ACC112 (cell line): ENCODE data around the gene GALNT7.
A peak's percentile ranks its signal among the peaks of the same experiment; 100 is the strongest.

Experiments
- H2AFZ ChIP-seq: fragments of 200-600 bp; sonication (generic); one replicate; pipeline ENCODE4 v1.6.0; 2017; ENCODE audit warnings: antibody characterized with exemption, low read length; ENCODE audit not compliant: unreplicated experiment
- H3K27ac ChIP-seq: fragments of 200-600 bp; sonication (generic); 2 replicates; pipeline ENCODE4 v1.5.1; 2014; ENCODE audit warnings: low read depth, mild to moderate bottlenecking, antibody characterized with exemption, low read length, moderate library complexity
- H3K27me3 ChIP-seq: fragments of 200-600 bp; sonication (generic); 2 replicates; pipeline ENCODE4 v1.6.1; 2014; ENCODE audit warnings: mild to moderate bottlenecking, antibody characterized with exemption, low read length, moderate library complexity, mixed read lengths; ENCODE audit not compliant: insufficient read depth
- H3K36me3 ChIP-seq: fragments of 200-600 bp; sonication (generic); 2 replicates; pipeline ENCODE4 v1.6.1; 2016; ENCODE audit warnings: mild to moderate bottlenecking, antibody characterized with exemption, low read length, moderate library complexity, mixed read lengths; ENCODE audit not compliant: insufficient read depth
- H3K4me1 ChIP-seq: fragments of 200-600 bp; sonication (generic); one replicate; pipeline ENCODE4 v1.6.1; 2016; ENCODE audit warnings: low read length, mixed read lengths; ENCODE audit not compliant: insufficient read depth, unreplicated experiment, control insufficient read depth
- H3K4me3 ChIP-seq: fragments of 200-600 bp; sonication (generic); 2 replicates; pipeline ENCODE4 v1.5.1; 2014; ENCODE audit warnings: mild to moderate bottlenecking, low read depth, low read length
- H3K79me2 ChIP-seq: fragments of 200-600 bp; sonication (generic); one replicate; pipeline ENCODE4 v1.6.0; 2016; ENCODE audit warnings: low read length; ENCODE audit not compliant: control insufficient read depth, unreplicated experiment, insufficient read depth

The GALNT7 gene

DNA sequence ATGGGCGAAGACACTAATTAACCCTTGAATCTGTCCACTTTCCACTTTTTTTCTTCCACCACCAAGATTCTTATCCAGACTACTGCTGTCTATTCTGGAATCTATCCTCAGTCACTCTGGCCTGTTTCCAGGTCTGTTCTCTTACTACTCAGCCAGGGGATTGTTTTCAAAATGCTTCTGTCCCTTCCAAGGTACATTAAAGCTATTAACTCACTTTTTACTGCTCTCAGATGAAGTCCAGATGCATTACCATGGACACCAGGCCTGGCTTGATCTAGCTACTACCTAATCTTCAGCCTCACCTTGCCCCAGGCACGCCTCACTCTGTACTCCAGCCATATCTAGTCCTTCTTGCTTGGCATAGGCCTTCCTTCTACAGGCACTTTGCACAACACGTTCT lies 66.4 kb downstream of the GALNT7 start:
- Histone ChIP-seq H3K27ac (no peak overlapping the region), H3K4me3 (no peak overlapping the region), H3K79me2 (no peaks in the 10 kb centered on the region), H2AFZ (no peak overlapping the region), H3K4me1 (no peaks in the 10 kb centered on the region), H3K27me3 (no peaks in the 10 kb centered on the region), H3K36me3 (no peaks in the 10 kb centered on the region)

DNA sequence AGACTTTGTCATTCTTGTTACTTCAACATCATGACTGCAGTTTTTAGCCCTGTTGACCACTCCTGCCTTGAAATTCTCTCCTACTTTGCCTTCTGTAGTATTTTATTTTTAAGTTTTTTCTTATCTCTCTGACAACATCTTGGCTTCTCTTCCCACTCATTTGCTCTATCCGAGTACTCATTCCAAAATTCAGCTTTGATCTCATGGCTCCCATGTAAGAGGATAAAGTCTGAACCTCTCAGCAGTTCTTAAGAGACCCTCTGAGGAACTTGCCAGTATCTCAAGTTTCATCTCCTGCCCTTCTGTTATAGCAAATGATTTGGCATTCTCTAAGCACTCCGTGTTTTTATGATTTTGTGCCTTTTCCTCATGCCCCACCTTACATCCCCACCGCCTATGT lies 67.7 kb downstream of the GALNT7 start:
- H3K36me3 ChIP-seq = no peaks in the 10 kb centered on the region
- no peak overlapping the region for H3K27ac ChIP-seq
- H3K79me2 ChIP-seq = no peaks in the 10 kb centered on the region
- no peak overlapping the region for H2AFZ ChIP-seq
- no peak overlapping the region for H3K4me3 ChIP-seq
- no peaks in the 10 kb centered on the region for H3K27me3 ChIP-seq
- no peaks in the 10 kb centered on the region for H3K4me1 ChIP-seq

DNA sequence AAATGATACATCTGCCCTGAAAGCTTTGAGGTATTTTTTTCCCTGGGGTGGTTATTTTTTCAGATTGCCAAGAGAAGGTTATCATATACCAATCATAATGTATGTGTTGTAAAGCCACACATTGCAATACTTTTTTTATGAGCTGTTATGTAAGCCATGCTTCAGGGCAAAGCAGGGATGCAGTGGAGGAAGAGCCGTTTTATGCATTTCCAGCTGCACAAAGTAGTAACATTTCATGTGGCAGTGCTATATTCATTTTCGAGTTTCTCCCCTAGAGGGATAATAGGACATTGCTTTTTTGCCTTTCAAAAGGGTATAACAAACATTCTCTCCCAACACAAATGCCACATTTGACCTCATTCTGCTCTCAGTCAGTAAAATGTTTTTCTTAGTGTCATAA lies 68.5 kb downstream of the GALNT7 start:
- no peaks in the 10 kb centered on the region for H3K79me2 ChIP-seq
- H3K27me3 ChIP-seq = no peaks in the 10 kb centered on the region
- H3K36me3 ChIP-seq = no peaks in the 10 kb centered on the region
- no peak overlapping the region for H3K4me3 ChIP-seq
- peaks cover under 1% of the 10 kb centered on the region for H3K4me1 ChIP-seq
- H3K27ac ChIP-seq = no peak overlapping the region
- H2AFZ ChIP-seq = no peak overlapping the region

DNA sequence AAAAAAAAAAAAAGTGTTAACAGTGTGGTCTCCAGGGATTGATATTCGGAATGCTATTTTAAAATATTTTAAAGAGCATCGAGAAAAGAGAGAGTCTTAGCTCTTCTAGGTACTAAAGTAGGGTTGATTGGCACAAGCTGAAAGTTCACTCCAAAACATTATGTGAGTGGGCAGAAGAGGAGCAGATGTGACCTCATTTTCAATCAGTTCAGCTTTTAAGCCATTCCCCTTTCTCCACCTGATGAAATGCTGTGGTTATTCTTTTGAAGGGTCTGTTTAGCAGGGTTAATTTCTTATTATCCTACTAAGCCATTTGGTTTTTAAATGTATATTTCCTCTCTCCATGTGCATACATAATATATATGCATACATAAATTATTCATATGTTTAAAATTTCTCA lies 69.2 kb downstream of the GALNT7 start:
- H3K79me2 ChIP-seq = no peaks in the 10 kb centered on the region
- H3K4me3 ChIP-seq = no peak overlapping the region
- no peak overlapping the region for H2AFZ ChIP-seq
- H3K4me1 ChIP-seq = peaks cover 7% of the 10 kb centered on the region
- H3K36me3 ChIP-seq = no peaks in the 10 kb centered on the region
- no peaks in the 10 kb centered on the region for H3K27me3 ChIP-seq
- H3K27ac ChIP-seq = no peak overlapping the region

DNA sequence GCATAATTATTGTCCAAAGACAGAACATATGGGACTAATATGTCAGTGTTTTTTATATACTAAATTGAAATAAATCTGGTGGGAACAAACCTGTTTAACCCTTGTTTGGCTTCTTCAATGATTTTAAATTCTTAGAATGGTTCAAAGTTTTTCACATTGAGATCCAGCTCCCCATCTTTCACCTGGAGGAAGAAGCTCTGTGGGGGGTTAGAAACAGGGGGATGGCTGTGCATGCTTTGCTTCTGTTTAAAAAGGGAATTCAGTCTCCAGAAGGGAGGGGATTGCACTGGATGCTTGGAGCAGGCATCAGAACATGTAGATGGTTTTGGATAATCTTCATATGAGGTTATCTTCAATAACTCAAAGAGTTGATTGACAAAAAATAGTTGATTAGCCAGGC lies 72.1 kb downstream of the GALNT7 start:
- H3K4me1 ChIP-seq = peaks cover 18% of the 10 kb centered on the region
- H3K36me3 ChIP-seq = no peaks in the 10 kb centered on the region
- H2AFZ ChIP-seq = no peak overlapping the region
- H3K27me3 ChIP-seq = no peaks in the 10 kb centered on the region
- H3K79me2 ChIP-seq = no peaks in the 10 kb centered on the region
- H3K27ac ChIP-seq = no peak overlapping the region
- no peak overlapping the region for H3K4me3 ChIP-seq

DNA sequence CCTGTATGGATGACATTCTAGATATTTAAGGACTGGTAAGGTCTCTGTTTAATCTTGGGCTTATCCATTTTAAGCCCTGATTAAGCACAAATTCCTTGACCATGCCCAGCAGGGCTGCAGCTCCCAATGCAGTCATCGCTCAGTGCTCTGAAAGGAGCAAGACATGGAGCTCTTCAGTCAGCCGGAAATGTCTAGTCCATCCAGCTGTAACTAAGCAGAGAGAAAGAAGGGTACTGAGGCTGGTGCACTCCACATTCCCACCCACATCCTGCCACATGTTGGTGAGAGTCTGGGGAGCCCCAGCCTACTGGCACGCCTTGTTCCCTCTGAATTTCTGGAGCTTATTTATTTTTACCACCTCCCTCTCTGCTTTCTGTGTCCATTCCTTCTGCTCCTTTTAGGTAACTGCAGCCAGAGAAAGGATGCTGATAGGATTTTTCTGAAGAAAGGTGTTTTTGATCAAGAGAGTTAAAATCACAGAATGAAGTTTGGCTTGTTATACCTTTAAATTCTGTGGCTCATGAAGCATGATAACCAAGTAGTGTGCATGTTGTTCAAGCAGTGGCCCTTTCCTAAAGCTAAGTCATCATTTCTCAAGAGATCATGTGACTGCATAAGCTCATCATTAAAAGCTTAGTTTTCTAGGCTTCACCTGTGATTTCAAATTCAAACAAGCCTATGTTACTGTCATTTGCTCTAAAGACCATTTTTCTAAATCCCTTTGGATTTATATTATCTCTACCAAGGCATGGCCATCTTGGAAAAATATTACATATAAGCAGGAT lies 74.0 kb downstream of the GALNT7 start:
- H3K27ac ChIP-seq = peak overlapping the region; percentile 58; the same call in 1 of the 2 replicates
- H3K4me1 ChIP-seq = peaks cover 18% of the 10 kb centered on the region
- no peaks in the 10 kb centered on the region for H3K79me2 ChIP-seq
- no peaks in the 10 kb centered on the region for H3K36me3 ChIP-seq
- H3K27me3 ChIP-seq = no peaks in the 10 kb centered on the region
- no peak overlapping the region for H2AFZ ChIP-seq
- H3K4me3 ChIP-seq = no peak overlapping the region

DNA sequence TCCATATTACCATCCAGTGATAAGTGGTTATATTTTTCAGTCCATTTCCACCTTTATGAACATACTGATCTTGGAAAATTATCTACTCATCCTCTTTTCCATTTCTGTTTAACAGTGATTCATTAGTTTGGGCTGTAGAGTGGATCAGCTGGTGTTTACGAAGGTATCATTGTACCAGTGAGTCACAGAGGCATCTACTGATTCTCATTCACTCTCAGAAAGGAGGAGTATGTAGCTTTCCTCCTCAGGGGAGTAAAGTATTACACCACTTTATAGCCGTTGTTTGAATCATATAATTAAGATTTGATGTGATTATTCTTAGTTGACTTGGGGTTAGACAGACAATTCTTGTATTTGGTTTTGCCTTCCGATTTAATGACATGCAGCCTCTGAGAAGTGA lies 74.7 kb downstream of the GALNT7 start:
- Histone ChIP-seq H3K27me3 (no peaks in the 10 kb centered on the region), H3K4me3 (no peak overlapping the region), H3K4me1 (peaks cover 18% of the 10 kb centered on the region), H3K27ac (peak overlapping the region; percentile 58; the same call in 1 of the 2 replicates), H3K79me2 (no peaks in the 10 kb centered on the region), H2AFZ (no peak overlapping the region), H3K36me3 (no peaks in the 10 kb centered on the region)

DNA sequence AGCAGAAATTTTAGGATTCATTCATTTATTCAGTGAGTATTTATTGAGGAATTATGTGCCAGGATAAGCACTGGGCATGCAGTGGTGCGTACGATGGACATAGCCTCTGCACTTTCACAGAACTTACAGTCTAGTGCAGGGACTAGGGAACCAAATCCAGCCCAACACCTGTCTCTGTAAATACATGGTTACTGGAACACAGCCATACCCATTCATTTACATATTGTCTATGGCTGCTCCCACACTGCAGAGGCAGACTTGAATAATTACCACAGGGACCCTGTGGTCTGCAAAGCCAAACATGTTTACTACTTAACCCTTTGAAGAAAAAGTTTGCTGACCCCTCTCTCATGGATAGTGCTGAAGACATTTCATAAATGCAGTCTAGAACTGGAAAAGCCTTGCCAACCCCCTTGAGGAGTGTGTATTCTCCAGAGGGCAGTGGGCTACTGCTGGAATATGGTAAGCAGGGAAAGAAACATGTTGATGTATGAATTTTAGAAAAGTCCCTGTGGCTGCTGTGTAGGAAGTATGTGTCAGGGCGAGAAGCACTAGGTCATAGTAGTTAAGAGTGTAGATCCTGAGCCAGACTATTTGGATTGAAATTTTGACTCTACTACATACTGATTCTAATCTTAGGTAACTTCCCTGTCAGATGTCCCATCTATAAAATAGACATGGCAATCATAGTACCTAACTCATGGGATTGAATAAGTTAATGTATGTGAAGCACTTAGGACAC lies 75.5 kb downstream of the GALNT7 start:
- Histone ChIP-seq H3K27ac (no peak overlapping the region), H2AFZ (no peak overlapping the region), H3K4me1 (peaks cover 18% of the 10 kb centered on the region), H3K36me3 (no peaks in the 10 kb centered on the region), H3K4me3 (no peak overlapping the region), H3K27me3 (no peaks in the 10 kb centered on the region), H3K79me2 (no peaks in the 10 kb centered on the region)

DNA sequence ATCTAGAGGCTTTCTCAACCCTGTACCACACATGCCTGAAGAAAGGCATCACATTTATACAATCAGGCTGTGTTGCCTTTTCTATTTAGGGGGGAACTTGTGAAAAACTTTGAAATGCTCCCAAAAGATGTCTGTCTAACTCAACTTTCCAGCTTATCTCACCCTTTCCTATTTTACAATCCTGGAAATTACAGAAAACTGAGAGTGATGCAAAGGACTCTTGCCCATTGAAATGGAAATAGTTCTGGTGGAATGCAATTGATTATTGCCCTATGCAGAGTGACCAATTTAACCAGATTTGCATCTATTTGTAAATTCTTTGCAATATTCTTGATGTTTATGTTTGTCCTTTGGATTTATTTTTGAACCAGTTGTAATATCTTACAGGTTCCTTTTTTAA lies 77.3 kb downstream of the GALNT7 start:
- Histone ChIP-seq H3K27ac (no peak overlapping the region), H3K27me3 (no peaks in the 10 kb centered on the region), H2AFZ (no peak overlapping the region), H3K36me3 (no peaks in the 10 kb centered on the region), H3K79me2 (no peaks in the 10 kb centered on the region), H3K4me3 (no peak overlapping the region), H3K4me1 (peaks cover 18% of the 10 kb centered on the region)

DNA sequence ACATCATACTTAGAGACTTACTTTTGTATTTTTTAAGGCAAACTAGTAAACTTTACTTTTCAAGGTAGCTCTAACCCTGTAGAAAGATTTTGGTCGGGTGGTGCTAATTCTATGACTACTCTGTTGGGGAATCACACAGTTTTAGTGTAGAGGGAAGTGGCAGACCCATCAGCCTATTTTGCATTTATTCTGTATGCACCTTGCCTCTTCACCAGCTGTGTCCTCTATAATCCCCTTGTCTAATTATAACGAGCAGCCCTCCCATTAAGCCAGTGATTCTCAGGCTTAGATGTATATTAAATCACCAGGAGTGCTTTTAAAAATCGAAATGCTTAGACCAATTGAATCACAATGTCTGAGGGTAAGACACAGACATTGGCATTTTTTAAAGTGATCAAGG lies 78.1 kb downstream of the GALNT7 start:
- no peak overlapping the region for H2AFZ ChIP-seq
- H3K27me3 ChIP-seq = no peaks in the 10 kb centered on the region
- no peak overlapping the region for H3K27ac ChIP-seq
- H3K79me2 ChIP-seq = no peaks in the 10 kb centered on the region
- no peaks in the 10 kb centered on the region for H3K36me3 ChIP-seq
- peaks cover 18% of the 10 kb centered on the region for H3K4me1 ChIP-seq
- no peak overlapping the region for H3K4me3 ChIP-seq

DNA sequence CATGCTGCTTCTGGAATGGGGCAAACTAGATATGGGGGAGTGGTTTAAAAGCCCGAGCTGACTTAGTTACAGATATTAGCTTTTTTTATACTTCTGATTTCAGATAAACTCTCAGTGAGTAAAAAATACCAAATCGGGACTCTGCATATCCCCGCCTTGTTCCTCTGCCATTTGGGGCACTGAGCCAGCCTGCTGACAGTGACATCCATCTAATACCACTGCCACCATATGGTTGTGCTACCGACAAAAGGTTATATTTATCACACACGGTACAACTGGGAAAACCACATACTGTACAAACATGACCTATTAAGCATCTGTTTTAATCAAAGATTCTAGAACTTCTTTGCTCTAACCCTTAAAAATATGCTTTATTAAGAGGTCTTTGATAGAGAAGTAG lies 78.7 kb downstream of the GALNT7 start:
- Histone ChIP-seq H3K27me3 (no peaks in the 10 kb centered on the region), H3K4me1 (peaks cover 15% of the 10 kb centered on the region), H3K79me2 (no peaks in the 10 kb centered on the region), H3K36me3 (no peaks in the 10 kb centered on the region), H3K4me3 (no peak overlapping the region), H2AFZ (no peak overlapping the region), H3K27ac (no peak overlapping the region)
